ENCODE data around the gene TMBIM4. TPM values are rescaled to one million over a fixed set of nuclear protein-coding genes. Genes with fewer than 3 reads are reported as not detected.

Gene TMBIM4
- polyA plus RNA-seq, 2 of the 4 experiments (the other 2 are of a cell fraction): 55.9 to 87.4 TPM

DNA sequence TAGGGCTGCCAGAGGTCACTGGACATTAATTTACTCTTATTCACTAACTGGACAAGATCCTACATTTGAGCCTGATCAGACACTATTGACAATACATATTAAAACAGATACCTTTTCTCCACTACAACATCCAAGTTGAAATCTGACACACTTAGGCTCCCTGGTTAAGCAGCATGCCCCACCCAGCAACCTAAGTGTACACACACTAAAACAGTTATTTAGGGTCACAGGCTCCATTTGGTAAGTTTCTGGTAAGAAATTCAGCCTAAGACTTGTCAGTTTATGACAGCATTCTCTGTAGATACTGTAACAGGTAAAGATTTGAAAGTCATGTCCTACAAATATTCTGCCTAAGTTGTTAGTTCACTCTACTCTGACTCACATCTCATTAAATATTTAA lies 27.0 kb downstream of the TMBIM4 start (continued):
- TF ChIP-seq, protein P1, sequence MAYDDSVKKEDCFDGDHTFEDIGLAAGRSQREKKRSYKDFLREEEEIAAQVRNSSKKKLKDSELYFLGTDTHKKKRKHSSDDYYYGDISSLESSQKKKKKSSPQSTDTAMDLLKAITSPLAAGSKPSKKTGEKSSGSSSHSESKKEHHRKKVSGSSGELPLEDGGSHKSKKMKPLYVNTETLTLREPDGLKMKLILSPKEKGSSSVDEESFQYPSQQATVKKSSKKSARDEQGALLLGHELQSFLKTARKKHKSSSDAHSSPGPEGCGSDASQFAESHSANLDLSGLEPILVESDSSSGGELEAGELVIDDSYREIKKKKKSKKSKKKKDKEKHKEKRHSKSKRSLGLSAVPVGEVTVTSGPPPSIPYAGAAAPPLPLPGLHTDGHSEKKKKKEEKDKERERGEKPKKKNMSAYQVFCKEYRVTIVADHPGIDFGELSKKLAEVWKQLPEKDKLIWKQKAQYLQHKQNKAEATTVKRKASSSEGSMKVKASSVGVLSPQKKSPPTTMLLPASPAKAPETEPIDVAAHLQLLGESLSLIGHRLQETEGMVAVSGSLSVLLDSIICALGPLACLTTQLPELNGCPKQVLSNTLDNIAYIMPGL (CRISPR knock-in tag; IDR thresholded peaks at IDR 0.05; ENCODE audit: borderline replicate concordance): no peak
- TF ChIP-seq HEYL (CRISPR knock-in tag; IDR thresholded peaks at IDR 0.05) (no peak), ESRRA (IDR thresholded peaks at IDR 0.05; ENCODE audit: borderline replicate concordance, low read length) (no peak), FOSB (CRISPR knock-in tag; IDR thresholded peaks at IDR 0.05) (no peak)

DNA sequence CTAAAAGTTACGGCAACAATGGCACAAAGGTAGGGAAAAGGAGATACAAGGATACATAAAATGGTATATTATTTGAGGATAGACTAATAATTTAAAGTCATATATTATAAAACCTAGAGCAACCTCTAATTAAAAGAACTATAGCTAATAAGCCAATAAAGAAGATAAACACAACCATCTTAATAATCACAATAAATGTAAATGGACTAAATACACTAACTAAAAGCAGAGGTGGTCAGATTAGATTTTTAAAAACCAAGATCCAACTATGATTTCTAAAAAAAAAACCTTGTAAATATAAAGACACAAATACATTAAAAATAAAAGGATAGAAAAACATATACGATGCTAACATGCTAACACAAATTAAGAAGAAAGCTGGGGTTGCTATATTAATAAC lies 28.5 kb downstream of the TMBIM4 start:
- ChIA-PET CTCF (interaction anchor here (1.0 kb wide), 1 partner anchor 28 kb away, joined by 3 read pairs; no protein-coding TSS in a partner anchor), POLR2A (interaction anchor here (1.5 kb wide), 1 partner anchor 28 kb away, joined by 4 read pairs; the partner anchor contains the start of gene TMBIM4)
- Histone ChIP-seq H3K9me3 (peaks cover 38% of the 10 kb centered on the region), H3K27ac (no peak overlapping the region), H3K4me1 (no peaks in the 10 kb centered on the region; the same call in 2 of the 3 replicates), H3K4me2 (no peak overlapping the region), H3K4me3 (no peak overlapping the region)
- no peak for DNase-seq (ENCODE audit: low read depth in 1 of 2, low spot score in 1 of 2)
- no peak for TF ChIP-seq RNF2 (IDR thresholded peaks at IDR 0.05; ENCODE audit: borderline replicate concordance, low read depth)
- no peak for TF ChIP-seq ZC3H11A (IDR thresholded peaks at IDR 0.05)
- TF ChIP-seq NPAS2 (CRISPR knock-in tag; IDR thresholded peaks at IDR 0.05; ENCODE audit: borderline replicate concordance): no peak
- TF ChIP-seq, protein P2, sequence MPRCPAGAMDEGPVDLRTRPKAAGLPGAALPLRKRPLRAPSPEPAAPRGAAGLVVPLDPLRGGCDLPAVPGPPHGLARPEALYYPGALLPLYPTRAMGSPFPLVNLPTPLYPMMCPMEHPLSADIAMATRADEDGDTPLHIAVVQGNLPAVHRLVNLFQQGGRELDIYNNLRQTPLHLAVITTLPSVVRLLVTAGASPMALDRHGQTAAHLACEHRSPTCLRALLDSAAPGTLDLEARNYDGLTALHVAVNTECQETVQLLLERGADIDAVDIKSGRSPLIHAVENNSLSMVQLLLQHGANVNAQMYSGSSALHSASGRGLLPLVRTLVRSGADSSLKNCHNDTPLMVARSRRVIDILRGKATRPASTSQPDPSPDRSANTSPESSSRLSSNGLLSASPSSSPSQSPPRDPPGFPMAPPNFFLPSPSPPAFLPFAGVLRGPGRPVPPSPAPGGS (IDR thresholded peaks at IDR 0.05): no peak
- no peak for TF ChIP-seq FOXS1 (CRISPR knock-in tag; IDR thresholded peaks at IDR 0.05)
- TF ChIP-seq TP53 (CRISPR knock-in tag; IDR thresholded peaks at IDR 0.05): no peak
- TF ChIP-seq, protein P3, sequence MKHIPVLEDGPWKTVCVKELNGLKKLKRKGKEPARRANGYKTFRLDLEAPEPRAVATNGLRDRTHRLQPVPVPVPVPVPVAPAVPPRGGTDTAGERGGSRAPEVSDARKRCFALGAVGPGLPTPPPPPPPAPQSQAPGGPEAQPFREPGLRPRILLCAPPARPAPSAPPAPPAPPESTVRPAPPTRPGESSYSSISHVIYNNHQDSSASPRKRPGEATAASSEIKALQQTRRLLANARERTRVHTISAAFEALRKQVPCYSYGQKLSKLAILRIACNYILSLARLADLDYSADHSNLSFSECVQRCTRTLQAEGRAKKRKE (CRISPR knock-in tag; IDR thresholded peaks at IDR 0.05; ENCODE audit: low read depth): no peak
- no peak for TF ChIP-seq FOSB (CRISPR knock-in tag; IDR thresholded peaks at IDR 0.05)
- no peak for TF ChIP-seq GATA3 (IDR thresholded peaks at IDR 0.05; ENCODE audit: borderline replicate concordance)
- no peak for TF ChIP-seq HEYL (CRISPR knock-in tag; IDR thresholded peaks at IDR 0.05)
- TF ChIP-seq, protein P4, sequence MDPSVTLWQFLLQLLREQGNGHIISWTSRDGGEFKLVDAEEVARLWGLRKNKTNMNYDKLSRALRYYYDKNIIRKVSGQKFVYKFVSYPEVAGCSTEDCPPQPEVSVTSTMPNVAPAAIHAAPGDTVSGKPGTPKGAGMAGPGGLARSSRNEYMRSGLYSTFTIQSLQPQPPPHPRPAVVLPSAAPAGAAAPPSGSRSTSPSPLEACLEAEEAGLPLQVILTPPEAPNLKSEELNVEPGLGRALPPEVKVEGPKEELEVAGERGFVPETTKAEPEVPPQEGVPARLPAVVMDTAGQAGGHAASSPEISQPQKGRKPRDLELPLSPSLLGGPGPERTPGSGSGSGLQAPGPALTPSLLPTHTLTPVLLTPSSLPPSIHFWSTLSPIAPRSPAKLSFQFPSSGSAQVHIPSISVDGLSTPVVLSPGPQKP (IDR thresholded peaks at IDR 0.05; ENCODE audit: low read depth, low read length): no peak
- WGBS (ENCODE audit: missing lambda C conversion rate): 72% methylated on average over 2 of the region's 2 CpGs
- no peak for ATAC-seq
- FAIRE-seq: no peak

DNA sequence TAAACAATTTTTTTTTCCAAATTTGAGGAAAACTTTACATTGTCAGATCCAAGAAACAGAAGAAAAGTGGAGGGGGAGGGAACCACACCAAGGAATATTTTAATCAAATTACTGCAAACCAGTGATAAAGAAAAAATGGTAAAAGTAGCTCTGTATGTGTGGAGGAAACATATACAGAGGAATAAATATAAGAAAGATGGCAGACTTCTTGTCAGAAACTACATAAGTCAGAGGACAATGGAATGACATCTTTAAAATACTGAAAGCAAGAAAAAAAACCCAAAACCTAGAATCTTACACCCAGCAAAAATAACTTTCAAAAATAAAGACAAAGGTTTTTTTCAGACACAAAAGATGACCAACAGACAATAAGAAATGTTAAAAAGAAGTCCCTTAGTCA lies 29.1 kb downstream of the TMBIM4 start:
- POLR2A ChIA-PET: interaction anchor here (1.5 kb wide), 1 partner anchor 29 kb away, joined by 4 read pairs; the partner anchor contains the start of gene TMBIM4
- ATAC-seq (no peak), FAIRE-seq (no peak), DNase-seq (ENCODE audit: low read depth in 1 of 2, low spot score in 1 of 2) (peak in 1 of 2 experiments; percentile 22)
- Histone ChIP-seq H3K4me1 (no peaks in the 10 kb centered on the region; the same call in 2 of the 3 replicates), H3K27ac (no peak overlapping the region), H3K4me2 (no peak overlapping the region), H3K4me3 (no peak overlapping the region), H3K9me3 (peaks cover 38% of the 10 kb centered on the region)
- TF ChIP-seq KDM1A (IDR thresholded peaks at IDR 0.05; ENCODE audit: low read depth): peak; percentile 62; the same call in 1 of the 2 replicates
- no peak for TF ChIP-seq ZC3H11A (IDR thresholded peaks at IDR 0.05)
- CTCF ChIA-PET: no interaction called here

DNA sequence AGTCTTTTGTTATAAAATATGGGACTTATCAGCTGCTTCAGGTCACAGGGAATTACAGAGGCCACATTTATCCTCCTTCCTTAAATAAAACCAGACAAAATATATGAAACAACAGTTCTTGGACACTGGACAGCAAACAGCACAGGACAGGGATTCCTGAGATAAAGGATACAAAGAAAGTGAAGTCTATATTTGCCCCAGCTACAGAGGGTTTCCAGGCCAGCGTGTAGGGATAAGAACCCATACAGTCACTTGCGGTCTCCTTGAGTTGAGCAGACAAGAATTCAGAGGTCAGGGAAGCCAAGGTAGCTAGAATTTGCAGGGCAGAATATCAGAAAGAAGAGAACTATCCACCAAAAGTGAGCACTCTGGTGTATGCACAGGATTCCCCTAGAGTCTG lies 30.5 kb downstream of the TMBIM4 start:
- no peak for FAIRE-seq
- CTCF ChIA-PET: no interaction called here
- TF ChIP-seq, protein P5, sequence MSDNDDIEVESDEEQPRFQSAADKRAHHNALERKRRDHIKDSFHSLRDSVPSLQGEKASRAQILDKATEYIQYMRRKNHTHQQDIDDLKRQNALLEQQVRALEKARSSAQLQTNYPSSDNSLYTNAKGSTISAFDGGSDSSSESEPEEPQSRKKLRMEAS (IDR thresholded peaks at IDR 0.05): no peak
- TF ChIP-seq FOXS1 (CRISPR knock-in tag; IDR thresholded peaks at IDR 0.05) (no peak), ESRRA (IDR thresholded peaks at IDR 0.05; ENCODE audit: borderline replicate concordance, low read length) (no peak), PHF8 (IDR thresholded peaks at IDR 0.05; ENCODE audit: borderline replicate concordance, low read depth) (no peak), POLR2A (IDR thresholded peaks at IDR 0.05; ENCODE audit: low read length) (no peak), POLR2AphosphoS2 (conservative IDR thresholded peaks at IDR 0.05; ENCODE audit: low read length) (no peak), HOXA7 (CRISPR knock-in tag; IDR thresholded peaks at IDR 0.05) (no peak)
- TF ChIP-seq, protein P6, sequence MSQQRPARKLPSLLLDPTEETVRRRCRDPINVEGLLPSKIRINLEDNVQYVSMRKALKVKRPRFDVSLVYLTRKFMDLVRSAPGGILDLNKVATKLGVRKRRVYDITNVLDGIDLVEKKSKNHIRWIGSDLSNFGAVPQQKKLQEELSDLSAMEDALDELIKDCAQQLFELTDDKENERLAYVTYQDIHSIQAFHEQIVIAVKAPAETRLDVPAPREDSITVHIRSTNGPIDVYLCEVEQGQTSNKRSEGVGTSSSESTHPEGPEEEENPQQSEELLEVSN (IDR thresholded peaks at IDR 0.05; ENCODE audit: borderline replicate concordance, low read depth): no peak
- TF ChIP-seq, protein P7, sequence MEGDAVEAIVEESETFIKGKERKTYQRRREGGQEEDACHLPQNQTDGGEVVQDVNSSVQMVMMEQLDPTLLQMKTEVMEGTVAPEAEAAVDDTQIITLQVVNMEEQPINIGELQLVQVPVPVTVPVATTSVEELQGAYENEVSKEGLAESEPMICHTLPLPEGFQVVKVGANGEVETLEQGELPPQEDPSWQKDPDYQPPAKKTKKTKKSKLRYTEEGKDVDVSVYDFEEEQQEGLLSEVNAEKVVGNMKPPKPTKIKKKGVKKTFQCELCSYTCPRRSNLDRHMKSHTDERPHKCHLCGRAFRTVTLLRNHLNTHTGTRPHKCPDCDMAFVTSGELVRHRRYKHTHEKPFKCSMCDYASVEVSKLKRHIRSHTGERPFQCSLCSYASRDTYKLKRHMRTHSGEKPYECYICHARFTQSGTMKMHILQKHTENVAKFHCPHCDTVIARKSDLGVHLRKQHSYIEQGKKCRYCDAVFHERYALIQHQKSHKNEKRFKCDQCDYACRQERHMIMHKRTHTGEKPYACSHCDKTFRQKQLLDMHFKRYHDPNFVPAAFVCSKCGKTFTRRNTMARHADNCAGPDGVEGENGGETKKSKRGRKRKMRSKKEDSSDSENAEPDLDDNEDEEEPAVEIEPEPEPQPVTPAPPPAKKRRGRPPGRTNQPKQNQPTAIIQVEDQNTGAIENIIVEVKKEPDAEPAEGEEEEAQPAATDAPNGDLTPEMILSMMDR (IDR thresholded peaks at IDR 0.05): no peak
- TF ChIP-seq, protein P8, sequence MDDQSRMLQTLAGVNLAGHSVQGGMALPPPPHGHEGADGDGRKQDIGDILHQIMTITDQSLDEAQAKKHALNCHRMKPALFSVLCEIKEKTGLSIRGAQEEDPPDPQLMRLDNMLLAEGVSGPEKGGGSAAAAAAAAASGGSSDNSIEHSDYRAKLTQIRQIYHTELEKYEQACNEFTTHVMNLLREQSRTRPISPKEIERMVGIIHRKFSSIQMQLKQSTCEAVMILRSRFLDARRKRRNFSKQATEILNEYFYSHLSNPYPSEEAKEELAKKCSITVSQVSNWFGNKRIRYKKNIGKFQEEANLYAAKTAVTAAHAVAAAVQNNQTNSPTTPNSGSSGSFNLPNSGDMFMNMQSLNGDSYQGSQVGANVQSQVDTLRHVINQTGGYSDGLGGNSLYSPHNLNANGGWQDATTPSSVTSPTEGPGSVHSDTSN (IDR thresholded peaks at IDR 0.05): no peak

More for the DNA sequence above, 30.5 kb downstream of the TMBIM4 start:
- H3K4me1 ChIP-seq: no peaks in the 10 kb centered on the region
- no peak overlapping the region for H3K4me2 ChIP-seq
- H3K4me3 ChIP-seq: no peak overlapping the region
- WGBS (ENCODE audit: missing lambda C conversion rate): 91% methylated on average over 2 of the region's 2 CpGs
- DNase-seq (ENCODE audit: low read depth in 1 of 2, low spot score in 1 of 2): no peak
- peaks cover 38% of the 10 kb centered on the region for H3K9me3 ChIP-seq
- H3K27ac ChIP-seq: no peak overlapping the region
- POLR2A ChIA-PET: interaction anchor here (1.0 kb wide), 1 partner anchor 9 kb away, joined by 3 read pairs; the partner anchor contains the start of gene LLPH
- ATAC-seq: no peak

Data from A549 (cell line).